Stimulated activated CD4-positive, alpha-beta T cell treated with anti-CD3 and anti-CD28 coated beads, TNF-alpha, amount 100 ng/mL, for 4 hours (primary cell): ENCODE measurements around the gene USP40.

Experiments
- DNase-seq, 3 experiments: peaks; one replicate each; pipeline ENCODE4 v3.0.0-alpha.2; 2020; ENCODE audit warnings: low read depth in 3 of 3

The USP40 gene

DNA sequence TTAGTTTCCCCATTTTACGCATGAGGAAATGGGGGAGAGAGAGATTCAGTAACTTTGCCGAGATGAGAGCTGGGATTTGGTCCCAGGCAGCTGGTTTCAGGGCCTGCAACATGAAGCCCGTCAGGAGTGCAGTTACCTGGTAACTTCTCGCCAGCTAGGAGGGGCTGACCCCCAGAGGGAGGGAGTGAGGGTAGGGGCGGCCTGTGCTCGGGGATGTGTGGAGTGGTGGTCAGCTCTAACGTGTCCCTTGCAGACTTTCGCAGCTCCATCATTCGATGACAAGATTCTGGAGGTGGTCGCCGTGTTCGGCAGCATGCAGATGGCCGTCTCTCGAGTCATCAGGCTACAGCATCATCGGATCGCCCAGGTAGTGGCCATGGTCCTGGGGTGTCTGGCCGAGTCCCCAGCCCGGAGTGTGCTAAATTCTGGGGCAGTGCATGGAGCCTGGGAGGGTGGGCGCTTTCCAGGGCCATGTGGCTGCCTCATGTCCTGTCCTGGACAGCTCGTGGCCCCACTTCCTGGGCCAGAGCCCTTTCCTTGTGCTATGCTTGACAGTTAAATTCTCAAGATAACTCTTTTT, 108.5 kb downstream of the USP40 start:
- DNase-seq: no peak

DNA sequence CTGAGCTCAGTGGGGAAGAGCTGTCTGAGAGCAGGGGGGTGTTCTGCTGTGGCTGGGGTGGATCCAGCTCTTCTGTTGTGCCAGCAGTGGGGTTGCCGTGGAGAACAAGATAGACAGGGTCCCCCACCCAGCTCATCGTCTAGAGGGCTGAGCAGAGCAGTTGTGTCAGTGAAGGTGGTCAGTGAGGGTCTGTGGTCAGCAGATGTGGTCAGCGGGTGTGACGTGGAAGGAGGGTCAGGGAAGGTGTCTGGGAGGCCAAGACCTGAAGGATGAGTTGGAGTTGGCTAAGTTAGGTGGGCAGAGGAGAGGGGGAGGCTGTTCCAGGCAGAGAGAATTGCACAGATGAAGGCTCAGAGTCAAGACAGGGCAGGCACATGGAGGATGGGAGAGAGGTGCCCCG, 109.2 kb downstream of the USP40 start:
- no peak for DNase-seq

DNA sequence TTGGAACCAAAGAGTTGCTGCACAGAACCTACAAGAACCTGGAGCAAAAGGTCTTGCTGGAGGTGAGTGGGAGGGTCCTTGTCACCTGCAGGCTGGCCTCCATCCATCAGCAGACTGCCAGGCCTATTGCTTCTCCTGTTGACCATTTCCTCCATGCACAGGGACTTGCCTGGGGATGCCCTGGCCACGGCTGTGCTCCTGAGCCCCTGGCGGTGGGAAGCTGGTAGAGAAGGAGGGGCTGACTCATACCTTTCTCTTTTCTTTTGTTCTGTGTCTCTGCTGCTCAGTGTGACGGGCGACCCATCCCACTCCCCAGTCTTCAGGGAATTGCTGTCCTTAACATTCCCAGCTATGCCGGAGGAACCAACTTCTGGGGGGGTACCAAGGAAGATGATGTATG, 109.6 kb downstream of the USP40 start:
- no peak for DNase-seq

DNA sequence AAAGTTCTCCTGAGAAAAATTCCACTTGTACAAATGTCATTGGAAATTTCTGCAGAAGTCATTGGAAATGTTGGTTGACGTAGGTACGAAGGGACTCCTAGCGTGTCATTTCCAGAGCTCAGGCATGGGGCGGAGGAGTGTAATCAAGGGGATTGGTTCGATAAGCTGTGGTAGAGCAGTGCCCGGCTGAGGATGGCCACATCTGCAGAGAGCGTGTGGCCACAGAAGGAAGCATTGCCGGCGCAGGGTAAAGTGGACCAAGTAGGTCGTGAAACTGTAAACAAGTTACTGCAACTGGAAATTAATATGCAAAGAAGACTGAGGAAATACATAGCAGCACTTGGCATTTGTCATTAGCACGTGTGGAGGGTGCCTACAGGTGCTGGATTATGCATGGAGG, 110.5 kb downstream of the USP40 start:
- no peak for DNase-seq

DNA sequence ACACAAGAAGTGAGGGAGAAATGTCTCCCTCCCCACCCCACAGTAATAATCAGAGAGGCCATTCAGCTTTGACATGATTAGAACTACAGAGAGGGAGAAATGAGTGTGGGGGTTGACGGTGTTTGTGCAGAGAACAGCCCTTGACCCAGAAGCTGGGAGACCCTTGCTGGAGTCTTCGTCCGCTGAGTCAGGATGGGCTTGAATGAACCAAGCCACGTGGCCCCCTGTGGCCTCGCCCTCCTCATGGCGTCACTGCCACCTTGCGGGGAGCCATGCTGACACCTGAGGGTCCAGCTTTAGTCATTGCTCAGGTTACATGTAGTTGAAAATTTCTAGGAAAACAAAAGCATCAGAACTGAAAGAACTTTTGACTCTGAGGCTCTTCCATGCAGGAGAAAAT, 111.1 kb downstream of the USP40 start:
- DNase-seq: no peak

DNA sequence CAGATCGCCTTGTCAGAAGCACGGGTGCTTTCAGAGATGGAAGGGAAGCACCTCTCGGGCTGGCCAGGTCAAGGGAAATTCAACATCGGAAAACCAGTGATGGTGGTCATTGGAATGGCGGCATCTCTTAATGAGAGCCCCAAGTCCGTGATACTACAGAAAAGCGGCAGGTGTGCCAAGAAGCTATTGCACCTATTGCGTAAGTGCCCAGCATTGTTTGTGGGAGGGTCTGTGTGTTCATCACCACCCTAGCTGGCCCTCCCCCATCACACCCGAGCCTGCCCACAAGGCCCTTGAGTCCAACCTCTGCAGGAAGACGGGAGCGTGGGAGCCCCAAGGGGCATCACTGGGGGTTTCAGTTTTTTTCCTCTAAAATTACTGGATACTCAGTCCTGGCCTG, 111.6 kb downstream of the USP40 start:
- no peak for DNase-seq

DNA sequence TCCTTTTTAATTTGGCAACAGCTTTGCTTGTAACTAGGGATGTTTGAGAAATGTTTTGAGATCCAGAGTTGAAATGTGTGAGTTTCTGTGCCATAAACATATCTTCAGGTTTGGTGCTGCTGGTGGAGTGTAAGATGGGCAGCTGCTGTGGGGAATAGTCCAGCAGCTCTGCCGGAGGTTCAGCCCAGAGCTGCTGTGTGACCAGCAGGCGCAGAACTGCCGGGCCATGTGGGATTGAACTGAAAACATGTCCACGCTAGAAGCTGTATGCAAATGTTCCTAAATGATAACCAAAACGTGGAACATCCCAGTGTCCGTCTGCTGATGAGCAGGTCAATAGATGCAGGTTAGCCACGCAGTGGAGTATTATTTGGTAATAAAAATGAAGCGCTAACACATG, 112.7 kb downstream of the USP40 start:
- DNase-seq: no peak

DNA sequence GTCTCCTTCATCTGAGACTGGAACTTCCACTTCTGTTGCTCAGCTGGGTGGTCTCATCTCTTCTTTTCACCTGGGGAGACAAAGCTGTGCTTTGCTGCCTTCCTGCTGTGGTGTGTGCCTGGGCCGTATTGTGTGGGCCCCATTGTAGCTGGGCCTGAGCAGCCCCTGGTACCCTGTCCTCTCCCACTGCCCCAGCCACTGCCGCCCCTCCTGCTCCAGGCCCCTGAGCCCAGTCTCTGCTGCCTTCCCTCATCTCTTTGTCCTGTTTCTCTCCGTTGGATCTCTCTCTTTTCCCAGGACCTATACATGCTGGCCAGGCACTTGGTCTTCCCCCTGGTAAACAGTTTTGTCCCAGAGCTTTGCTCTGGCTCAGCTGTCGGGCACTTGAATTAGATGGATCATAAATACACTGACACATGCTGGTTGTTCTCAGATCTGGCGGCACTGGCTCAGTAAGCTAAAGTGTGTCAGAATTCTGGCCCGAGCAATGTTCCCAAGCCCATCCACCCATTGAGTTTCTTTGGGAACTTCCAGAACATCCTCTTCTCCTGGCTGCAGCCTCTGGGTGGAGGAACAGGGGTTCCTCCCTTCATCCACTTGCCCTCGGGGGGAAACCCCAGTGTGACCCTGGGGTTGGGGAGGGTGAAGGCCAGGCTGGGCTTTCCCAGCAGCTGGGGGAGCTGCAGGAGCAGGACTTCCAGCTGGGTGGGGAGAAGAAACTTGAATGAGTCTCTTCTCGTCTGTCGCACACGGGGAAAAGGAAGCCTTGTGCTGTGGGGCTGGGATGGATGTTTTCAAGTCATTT, 113.3 kb downstream of the USP40 start:
- DNase-seq: no peak

DNA sequence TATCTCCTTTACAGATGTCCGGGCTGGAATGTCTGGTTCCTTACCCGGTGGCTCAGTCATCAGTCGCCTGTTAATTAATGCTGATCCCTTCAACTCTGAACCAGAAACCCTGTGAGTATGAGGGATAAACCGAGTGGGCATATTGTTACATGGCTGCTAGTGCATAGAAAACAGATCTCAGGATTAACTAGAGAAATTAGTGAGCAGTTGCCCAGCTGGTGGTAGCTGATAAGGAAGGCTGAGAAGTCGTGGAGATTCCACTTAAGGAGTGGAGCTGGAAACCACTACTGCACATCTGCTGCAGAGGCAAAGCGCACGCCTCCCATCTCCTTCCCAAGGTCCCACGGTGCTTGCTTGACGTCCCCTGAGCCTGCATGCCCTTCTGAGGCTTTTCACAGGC, 114.6 kb downstream of the USP40 start:
- no peak for DNase-seq

DNA sequence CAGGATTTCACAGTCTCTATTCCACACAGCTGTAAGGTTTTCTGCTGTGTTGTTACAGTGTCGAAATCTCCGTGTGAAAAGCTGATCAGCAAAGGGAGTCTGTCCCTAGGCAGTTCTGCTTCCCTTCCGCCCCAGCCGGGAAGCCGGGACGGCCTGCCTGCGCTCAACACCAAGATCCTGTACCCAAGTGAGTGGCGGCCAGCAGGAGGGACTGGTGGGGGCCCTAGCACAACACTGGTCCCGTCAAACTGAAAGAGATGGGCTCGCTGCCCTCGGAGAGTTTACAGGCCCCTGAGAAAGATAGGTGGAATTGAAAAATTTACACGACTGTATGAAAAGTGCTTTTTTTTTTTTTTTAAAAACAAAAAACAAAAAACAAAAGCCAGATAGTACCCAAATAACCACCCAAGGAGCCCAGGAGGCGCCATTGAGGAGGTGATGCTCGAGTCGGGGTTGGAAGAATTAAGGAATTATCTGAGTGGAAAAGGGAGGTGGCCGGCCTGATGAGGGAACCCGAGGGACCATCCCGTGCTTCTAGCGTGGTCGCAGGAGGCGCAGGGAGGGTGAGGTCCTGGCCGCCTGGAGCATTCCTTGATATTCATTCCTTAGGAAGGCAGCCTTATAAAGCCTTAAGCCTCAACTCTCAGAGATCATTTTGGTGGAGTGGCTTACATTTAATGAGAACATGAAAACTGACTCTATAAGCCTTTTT, 115.6 kb downstream of the USP40 start:
- DNase-seq: no peak

DNA sequence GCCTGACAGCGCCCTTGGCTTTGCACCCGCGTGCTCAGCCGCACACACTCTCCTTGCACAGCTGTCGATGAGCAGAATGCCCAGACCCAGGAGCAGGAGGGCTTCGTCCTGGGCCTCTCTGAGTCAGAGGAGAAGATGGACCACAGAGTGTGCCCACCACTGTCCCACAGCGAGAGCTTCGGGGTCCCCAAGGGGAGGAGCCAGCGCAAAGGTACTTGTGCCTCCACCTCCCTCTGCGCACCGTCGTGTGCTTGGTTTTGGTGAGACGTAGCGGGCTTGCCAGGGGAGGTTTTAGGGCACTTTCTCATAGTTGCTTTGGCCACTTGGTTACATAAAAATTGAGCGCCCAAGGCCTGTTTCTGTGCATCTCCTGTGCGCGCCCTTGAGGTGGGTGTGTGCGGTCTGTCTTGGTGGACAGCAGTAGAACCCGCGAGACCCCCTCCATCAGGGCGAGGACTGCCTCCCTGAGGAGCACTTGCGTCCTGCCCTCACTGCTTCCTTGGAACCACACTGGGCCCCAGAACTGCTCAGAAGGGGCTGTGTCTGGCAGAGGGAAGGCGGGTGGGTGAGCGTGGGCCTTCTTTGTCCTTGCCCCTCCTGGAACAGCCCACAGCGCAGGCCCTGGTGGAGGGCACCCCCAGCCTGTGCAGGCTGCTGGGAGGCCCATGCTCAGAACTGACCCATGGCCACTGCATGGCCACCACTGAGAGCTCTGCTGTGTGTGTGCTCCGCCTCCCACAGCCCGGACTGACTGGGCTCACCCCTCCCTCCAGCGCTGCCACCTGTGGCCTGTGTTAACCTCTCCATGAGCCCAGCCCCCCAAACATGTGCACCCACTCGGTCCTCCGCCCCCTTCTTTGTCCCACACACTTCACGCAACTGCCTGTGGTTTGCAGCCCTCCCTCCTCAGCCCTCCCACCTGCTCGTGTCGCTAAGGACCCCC, 116.4 kb downstream of the USP40 start:
- DNase-seq: no peak

DNA sequence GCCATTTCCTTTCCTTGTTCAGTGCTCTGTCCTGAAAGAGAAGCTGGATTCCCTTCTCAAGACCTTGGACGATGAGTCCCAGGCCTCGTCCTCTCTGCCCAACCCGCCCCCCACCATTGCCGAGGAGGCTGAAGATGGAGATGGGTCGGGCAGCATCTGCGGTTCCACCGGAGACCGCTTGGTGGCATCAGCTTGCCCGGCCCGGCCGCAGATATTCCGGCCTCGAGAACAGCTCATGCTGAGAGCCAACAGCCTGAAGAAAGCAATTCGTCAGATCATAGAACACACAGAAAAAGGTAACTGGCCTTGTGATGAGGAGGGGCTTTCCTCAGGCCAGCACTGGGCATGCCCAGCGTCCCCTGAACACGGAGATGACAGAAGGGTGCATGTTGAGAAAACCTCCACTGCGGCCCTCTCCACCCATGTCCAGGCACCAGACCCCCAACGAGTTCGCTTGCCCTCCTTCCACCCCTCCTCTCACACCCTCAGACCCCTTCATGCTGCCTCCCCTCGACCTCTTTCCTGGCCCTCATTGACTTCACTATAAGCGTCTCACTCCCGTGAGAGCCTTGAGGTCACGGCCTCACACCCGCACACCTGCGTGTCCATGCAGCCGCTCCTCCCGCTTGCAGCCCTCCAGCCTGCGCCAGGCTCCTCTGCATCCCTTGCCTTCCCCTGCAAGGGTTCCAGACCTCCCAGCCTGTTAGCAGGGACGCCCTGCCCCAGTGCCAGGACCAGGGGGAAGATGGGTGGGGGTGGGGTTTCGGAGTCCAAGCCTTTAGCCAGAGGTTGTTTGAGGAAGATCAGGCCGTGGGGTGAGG, 117.3 kb downstream of the USP40 start:
- DNase-seq: no peak

DNA sequence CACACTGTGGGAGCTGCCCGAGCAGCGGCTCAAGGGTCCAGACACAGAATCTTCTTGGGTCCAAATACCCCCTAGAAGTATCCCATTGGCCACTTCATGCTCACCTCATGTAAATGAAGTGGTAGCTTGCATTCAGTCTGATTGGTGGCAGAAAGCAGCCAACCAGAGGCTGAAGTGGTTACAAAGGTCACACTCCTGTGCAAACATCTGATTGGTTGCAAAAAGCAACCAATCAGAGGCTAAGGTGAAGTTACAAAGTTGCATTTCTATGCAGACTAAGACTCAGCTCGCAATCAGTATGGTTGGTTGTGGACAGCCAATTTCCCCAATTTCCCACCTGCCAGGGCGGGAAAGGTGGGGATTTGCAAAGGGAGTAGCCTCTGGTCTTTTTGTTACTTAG, 118.0 kb downstream of the USP40 start:
- DNase-seq: no peak

DNA sequence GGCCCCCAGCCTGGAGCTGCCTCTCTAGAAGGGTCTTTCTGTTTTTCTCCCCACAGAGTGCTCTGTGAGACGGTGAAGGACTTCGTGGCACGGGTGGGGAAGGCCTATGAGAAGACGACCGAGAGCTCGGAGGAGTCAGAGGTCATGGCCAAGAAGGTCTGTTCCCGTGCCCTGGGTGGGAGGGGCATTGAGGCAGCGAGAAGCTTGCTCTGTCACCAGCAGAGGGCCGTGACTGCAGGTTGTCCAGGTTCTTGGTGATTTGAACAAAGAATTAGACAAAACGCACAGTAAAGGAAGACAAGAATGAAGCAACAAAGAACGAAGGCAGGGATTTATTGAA, 118.4 kb downstream of the USP40 start:
- no peak for DNase-seq

DNA sequence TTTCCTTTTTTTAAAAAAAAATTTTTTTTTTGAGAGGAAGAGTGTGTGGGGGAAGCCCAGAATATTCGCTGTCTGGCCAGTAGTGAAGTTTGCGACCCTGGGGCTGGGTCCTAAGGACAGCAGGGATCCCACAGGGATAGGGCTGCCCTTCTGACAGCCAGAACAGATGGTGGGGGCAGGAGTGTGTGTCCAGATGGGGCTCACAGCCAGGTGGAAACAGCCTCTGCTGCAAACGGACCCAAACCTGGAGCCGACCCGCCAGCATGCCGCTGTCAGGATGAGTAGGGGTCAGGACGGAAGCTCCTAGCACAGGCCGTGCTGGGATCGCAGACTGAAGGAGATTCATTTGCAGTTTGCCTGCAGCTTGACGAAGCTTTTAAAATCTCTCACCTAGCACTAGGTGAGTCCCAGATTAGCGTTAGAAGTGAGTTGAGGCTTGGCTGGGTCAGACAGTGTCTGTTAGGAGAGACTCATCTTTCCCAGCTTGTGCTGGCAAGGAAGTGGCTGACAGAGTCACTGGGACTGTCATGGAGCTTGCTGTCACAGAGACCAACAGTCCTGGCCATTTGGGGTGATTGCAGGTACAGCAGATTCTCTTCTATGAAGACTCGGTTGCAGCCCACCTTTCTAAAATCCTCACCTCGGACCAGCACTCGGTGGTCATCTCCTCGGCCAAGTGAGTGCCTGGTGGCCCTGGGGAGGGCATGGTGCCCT, 118.9 kb downstream of the USP40 start:
- DNase-seq: no peak

DNA sequence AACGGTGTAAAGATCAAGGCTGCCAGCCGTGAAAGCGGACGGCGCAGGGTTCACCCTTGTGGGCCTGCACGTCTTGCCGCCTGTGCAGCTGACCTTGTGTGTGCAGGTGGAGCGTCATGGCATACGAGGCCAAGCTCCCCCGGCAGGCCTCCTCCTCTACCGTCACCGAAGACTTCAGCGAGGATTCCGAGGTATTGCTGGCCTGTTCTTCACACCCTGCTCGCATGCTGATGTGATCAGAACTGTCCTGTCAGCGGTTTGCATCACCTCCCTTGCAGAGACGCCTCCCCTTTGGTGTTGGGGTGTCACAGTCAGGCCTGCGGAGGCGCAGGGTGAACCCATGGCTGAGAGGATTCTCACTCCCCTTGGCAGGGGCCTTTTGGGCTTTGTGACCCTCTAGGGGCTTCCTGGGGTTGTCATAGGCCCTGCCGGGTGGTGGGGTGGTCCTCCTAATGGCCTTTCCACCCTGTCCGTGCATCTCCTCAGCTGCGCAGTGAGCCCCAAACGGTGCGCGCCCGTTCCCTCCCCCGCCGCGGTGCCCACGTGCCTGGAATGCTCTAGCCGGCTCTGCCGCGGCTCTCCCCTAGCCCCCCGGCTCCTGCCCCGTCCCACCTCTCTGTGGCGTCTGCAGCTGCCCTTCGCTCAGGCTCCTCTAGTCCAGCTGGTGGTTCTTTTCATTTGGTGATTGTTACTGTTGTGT, 119.8 kb downstream of the USP40 start:
- no peak for DNase-seq

DNA sequence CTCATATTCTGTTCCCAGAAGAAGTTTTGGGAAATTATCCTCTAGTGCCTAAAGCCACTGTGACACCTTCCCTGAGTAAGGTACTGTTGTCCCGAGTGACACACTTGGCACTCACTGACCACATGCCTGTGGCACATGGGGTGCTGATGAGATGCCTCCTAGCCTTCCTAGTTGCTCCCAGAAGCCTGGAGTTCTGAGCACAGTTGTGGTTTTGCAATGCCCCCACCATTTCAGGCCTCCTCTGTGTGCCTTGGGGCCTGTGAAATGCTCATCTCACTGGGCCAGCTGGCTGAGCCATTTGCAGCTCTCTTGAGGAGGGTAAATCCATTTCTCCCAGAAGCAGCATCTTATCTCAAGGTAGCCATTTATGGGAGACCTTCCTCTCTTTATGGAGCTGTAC, 120.5 kb downstream of the USP40 start:
- DNase-seq: no peak

DNA sequence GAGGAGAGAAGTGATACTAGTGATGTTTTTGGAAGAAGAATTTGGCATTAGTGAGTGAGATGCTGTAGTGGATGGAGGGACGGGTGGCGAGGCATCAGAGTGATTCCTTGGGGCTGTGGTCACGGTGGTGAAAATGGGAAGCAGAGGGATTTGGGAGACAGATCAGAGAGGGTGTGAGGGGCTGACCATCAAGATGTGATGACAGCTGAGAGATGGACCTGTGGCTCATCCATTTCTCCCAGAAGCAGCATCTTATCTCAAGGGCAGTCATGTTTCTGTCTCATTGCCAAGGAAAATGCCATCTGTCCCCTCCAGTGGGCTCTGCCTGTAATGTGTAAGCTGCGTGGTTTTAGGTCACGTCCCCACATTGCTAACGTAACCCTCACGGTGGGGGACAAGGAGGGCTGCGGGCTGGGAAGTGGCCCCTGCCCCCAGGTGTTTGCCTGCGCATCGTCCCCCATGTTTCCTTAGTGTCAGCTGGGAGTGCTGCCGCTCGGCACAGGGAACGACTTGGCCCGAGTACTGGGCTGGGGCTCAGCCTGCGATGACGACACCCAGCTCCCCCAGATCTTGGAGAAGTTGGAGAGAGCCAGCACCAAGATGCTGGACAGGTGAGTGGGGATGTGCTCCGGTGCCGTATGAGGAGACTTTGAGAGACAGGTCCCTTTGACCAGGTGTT, 121.3 kb downstream of the USP40 start:
- no peak for DNase-seq

DNA sequence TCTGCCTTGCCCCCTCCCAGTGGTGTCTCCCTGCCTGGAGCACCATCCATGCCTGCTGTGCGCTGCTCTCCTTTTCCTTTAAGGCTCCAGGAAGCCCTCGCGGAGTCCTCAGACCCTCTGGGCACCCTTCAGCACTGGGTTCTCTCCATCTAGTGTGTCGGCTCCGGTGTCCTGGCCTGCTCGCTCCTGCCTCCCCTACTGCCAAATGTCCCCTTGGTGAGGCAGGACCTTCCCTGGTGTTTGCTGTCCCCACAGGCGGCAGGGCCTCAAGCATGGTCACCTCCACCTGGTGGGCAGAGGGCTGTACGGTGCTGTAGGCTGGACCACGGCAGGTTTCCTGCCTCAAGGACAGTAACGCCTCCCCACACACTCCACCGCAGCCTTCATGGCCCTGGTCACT, 122.1 kb downstream of the USP40 start:
- no peak for DNase-seq
